GM23338 (cell line): ENCODE measurements around the gene GRIFIN. TPM values are rescaled to one million over a fixed set of nuclear protein-coding genes. Genes with fewer than 3 reads are reported as not detected.

Experiments
- CREB1 ChIP-seq: fragments of 250-450 bp; sonication (Bioruptor Pico); IDR thresholded peaks from 2 replicates; pipeline ENCODE4 v1.5.0; 2020; ENCODE audit warnings: low read depth, mild to moderate bottlenecking, moderate library complexity
- NANOG ChIP-seq: IDR thresholded peaks from 2 replicates; pipeline ENCODE4 v1.6.1; 2016; ENCODE audit warnings: antibody characterized with exemption, borderline replicate concordance
- POLR2AphosphoS5 ChIP-seq: IDR thresholded peaks from 2 replicates; pipeline ENCODE4 v1.6.1; 2016; ENCODE audit warnings: antibody characterized with exemption, low read depth
- STAT1 ChIP-seq: IDR thresholded peaks from one replicate; pipeline ENCODE4 v1.6.1; 2016; ENCODE audit warnings: antibody characterized with exemption; ENCODE audit not compliant: unreplicated experiment
- ZNF114 ChIP-seq: fragments of 250-450 bp; sonication (Bioruptor Pico); IDR thresholded peaks from 2 replicates; pipeline ENCODE4 v1.5.0; 2020; ENCODE audit warnings: mild to moderate bottlenecking, moderate library complexity
- polyA plus RNA-seq: library from polyadenylated mRNA; unstranded; fragments of >200 nt; fragmentation: Nextera tagmentation; extraction: Ambion mirVana; gene quantifications from 2 replicates; pipeline ENCODE4 v1.2.1, GENCODE V29; 2016
- total RNA-seq: library from RNA; depleted of rRNA; stranded (reverse); fragments of >200 nt; shearing (Covaris generic); gene quantifications from 2 replicates; pipeline ENCODE4 v1.2.3, GENCODE V29; 2014
- TF ChIP-seq, protein P1 (sequence below): fragments of 250-450 bp; sonication (Bioruptor Pico); IDR thresholded peaks from 2 replicates; pipeline ENCODE4 v1.5.0; 2020; ENCODE audit warnings: mild to moderate bottlenecking, moderate library complexity
- TF ChIP-seq, protein P2 (sequence below): IDR thresholded peaks from one replicate; pipeline ENCODE4 v1.6.1; 2018; ENCODE audit warnings: antibody characterized with exemption; ENCODE audit not compliant: unreplicated experiment
- TF ChIP-seq, protein P3 (sequence below): IDR thresholded peaks from 2 replicates; pipeline ENCODE4 v1.6.1; 2016; ENCODE audit warnings: antibody characterized with exemption

The GRIFIN gene
- total and polyA plus RNA-seq, 2 experiments from 2014 or later: not detected

DNA sequence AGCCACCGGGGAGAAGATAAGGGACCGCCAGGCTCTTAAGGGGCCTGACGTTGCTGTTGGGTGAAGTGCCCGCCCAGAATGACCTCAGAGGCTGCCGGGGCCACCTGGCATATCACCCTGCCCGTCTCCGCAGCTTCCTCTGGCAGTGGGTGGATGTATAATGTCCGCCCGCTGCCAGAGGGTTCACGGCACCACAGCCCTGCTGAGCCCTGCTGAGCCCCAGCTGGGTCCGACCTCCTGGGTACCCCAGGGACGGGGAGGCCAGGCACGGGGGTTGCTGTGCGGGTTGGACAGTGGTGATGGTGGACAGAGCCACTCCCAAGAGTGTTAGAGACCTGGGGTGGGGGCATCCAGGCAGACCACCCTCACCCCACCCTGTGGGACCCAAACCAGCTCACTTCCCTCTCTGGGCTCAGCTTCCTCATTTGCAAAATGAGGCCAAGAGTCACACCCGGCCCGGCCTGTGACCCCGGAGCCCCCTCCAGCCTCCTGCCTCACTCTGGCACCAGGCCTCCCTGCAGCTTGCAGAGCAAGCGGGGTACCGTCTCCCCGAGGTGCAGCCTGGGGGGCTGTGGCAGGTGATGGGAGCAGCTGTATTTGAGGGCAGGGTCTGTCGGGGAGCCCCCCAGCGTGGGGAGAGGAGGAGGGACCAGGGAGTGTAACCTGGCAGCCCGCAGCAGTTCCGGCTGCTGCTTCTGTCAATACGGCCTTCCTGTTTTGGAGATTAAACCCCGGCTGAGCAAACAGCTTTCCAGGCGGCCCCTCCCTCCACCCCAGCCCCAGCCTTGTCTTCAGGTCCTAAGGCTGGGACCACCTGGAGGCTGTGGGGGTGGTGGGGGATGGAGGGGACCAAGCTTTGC, 34.9 kb upstream of the GRIFIN start (continued):
- TF ChIP-seq, protein P1, sequence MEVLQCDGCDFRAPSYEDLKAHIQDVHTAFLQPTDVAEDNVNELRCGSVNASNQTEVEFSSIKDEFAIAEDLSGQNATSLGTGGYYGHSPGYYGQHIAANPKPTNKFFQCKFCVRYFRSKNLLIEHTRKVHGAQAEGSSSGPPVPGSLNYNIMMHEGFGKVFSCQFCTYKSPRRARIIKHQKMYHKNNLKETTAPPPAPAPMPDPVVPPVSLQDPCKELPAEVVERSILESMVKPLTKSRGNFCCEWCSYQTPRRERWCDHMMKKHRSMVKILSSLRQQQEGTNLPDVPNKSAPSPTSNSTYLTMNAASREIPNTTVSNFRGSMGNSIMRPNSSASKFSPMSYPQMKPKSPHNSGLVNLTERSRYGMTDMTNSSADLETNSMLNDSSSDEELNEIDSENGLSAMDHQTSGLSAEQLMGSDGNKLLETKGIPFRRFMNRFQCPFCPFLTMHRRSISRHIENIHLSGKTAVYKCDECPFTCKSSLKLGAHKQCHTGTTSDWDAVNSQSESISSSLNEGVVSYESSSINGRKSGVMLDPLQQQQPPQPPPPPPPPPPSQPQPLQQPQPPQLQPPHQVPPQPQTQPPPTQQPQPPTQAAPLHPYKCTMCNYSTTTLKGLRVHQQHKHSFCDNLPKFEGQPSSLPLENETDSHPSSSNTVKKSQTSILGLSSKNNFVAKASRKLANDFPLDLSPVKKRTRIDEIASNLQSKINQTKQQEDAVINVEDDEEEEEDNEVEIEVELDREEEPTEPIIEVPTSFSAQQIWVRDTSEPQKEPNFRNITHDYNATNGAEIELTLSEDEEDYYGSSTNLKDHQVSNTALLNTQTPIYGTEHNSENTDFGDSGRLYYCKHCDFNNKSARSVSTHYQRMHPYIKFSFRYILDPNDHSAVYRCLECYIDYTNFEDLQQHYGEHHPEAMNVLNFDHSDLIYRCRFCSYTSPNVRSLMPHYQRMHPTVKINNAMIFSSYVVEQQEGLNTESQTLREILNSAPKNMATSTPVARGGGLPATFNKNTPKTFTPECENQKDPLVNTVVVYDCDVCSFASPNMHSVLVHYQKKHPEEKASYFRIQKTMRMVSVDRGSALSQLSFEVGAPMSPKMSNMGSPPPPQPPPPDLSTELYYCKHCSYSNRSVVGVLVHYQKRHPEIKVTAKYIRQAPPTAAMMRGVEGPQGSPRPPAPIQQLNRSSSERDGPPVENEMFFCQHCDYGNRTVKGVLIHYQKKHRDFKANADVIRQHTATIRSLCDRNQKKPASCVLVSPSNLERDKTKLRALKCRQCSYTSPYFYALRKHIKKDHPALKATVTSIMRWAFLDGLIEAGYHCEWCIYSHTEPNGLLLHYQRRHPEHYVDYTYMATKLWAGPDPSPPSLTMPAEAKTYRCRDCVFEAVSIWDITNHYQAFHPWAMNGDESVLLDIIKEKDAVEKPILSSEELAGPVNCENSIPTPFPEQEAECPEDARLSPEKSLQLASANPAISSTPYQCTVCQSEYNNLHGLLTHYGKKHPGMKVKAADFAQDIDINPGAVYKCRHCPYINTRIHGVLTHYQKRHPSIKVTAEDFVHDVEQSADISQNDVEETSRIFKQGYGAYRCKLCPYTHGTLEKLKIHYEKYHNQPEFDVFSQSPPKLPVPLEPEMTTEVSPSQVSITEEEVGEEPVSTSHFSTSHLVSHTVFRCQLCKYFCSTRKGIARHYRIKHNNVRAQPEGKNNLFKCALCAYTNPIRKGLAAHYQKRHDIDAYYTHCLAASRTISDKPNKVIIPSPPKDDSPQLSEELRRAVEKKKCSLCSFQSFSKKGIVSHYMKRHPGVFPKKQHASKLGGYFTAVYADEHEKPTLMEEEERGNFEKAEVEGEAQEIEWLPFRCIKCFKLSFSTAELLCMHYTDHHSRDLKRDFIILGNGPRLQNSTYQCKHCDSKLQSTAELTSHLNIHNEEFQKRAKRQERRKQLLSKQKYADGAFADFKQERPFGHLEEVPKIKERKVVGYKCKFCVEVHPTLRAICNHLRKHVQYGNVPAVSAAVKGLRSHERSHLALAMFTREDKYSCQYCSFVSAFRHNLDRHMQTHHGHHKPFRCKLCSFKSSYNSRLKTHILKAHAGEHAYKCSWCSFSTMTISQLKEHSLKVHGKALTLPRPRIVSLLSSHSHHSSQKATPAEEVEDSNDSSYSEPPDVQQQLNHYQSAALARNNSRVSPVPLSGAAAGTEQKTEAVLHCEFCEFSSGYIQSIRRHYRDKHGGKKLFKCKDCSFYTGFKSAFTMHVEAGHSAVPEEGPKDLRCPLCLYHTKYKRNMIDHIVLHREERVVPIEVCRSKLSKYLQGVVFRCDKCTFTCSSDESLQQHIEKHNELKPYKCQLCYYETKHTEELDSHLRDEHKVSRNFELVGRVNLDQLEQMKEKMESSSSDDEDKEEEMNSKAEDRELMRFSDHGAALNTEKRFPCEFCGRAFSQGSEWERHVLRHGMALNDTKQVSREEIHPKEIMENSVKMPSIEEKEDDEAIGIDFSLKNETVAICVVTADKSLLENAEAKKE (CRISPR knock-in tag): no peak
- TF ChIP-seq STAT1 (no peak), POLR2AphosphoS5 (no peak), ZNF114 (CRISPR knock-in tag) (no peak), CREB1 (no peak), NANOG (no peak)
- TF ChIP-seq, protein P2, sequence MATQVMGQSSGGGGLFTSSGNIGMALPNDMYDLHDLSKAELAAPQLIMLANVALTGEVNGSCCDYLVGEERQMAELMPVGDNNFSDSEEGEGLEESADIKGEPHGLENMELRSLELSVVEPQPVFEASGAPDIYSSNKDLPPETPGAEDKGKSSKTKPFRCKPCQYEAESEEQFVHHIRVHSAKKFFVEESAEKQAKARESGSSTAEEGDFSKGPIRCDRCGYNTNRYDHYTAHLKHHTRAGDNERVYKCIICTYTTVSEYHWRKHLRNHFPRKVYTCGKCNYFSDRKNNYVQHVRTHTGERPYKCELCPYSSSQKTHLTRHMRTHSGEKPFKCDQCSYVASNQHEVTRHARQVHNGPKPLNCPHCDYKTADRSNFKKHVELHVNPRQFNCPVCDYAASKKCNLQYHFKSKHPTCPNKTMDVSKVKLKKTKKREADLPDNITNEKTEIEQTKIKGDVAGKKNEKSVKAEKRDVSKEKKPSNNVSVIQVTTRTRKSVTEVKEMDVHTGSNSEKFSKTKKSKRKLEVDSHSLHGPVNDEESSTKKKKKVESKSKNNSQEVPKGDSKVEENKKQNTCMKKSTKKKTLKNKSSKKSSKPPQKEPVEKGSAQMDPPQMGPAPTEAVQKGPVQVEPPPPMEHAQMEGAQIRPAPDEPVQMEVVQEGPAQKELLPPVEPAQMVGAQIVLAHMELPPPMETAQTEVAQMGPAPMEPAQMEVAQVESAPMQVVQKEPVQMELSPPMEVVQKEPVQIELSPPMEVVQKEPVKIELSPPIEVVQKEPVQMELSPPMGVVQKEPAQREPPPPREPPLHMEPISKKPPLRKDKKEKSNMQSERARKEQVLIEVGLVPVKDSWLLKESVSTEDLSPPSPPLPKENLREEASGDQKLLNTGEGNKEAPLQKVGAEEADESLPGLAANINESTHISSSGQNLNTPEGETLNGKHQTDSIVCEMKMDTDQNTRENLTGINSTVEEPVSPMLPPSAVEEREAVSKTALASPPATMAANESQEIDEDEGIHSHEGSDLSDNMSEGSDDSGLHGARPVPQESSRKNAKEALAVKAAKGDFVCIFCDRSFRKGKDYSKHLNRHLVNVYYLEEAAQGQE: no peak
- TF ChIP-seq, protein P3, sequence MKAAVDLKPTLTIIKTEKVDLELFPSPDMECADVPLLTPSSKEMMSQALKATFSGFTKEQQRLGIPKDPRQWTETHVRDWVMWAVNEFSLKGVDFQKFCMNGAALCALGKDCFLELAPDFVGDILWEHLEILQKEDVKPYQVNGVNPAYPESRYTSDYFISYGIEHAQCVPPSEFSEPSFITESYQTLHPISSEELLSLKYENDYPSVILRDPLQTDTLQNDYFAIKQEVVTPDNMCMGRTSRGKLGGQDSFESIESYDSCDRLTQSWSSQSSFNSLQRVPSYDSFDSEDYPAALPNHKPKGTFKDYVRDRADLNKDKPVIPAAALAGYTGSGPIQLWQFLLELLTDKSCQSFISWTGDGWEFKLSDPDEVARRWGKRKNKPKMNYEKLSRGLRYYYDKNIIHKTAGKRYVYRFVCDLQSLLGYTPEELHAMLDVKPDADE: no peak
